ENCODE measurements around the gene AHI1.

AHI1 gene

DNA sequence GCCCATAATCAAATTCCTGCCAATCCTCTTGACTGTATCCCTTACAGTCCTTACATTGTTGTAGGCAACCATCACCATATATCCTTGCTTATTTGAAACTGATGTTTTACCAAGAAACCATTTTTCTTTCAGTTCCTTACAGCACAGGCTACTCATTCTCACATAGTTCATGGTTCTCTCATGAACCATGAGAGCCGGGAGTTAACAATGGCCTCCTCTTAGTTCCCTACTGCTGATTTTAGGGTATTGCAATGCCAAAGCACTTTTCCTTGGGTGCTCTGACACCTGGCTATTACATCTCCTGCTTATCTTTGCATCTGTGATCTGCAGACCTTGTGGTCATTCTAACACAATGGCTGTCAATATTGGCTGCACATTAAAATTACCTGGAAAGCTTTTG, 183.0 kb downstream of the AHI1 start:
- H3K9me3 ChIP-seq (ENCODE audit: severe bottlenecking), result no peaks in the 10 kb centered on the region
- H3K36me3 ChIP-seq (ENCODE audit: low read depth), result no peaks in the 10 kb centered on the region
- DNase-seq (ENCODE audit: low spot score) (no peak), ATAC-seq (ENCODE audit: low read depth) (no peak)
- H3K4me3 ChIP-seq (ENCODE audit: severe bottlenecking), result no peak overlapping the region
- H3K27ac ChIP-seq (ENCODE audit: poor library complexity, severe bottlenecking), result no peak overlapping the region
- no peaks in the 10 kb centered on the region for H3K27me3 ChIP-seq (ENCODE audit: insufficient read depth, poor library complexity, severe bottlenecking)
- no peaks in the 10 kb centered on the region for H3K4me1 ChIP-seq (ENCODE audit: insufficient read depth, poor library complexity, severe bottlenecking)
- no peak for TF ChIP-seq CTCF (IDR thresholded peaks at IDR 0.05; ENCODE audit: poor library complexity, severe bottlenecking)

DNA sequence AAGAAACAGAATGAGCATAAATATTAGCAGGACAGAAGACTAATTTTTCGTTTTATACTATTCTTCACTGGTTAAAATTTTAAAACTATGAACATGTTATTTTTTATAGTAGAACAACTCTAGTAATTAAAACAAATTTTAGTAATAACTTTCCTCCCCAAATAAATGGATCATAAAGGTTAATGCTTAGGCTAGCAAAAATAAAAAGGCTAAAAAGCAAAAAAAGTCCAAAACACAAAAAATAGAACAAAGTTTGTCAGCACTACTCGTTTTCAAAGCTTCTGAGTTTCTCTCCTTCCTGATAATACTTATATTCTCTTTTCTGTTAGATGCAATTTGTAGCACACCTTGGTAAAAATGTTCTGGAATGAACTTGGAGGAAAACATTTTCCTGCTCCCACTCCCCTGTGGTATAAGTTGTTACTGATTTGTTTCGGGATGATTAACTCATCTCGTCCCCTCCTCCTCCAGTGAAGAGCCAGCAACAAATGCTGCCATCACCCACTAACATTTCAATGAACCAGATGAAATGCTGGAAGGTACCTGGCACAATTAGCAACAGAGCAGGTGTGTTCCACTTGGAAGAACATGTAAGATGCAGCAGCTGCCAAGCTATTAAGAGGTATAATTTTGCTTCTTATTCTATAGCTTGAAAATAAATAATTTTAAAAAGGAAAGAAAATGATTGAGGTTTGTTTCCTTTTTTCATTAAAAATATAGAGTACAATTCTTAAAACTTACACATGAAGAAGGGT, 185.9 kb downstream of the AHI1 start:
- H3K27ac ChIP-seq (ENCODE audit: poor library complexity, severe bottlenecking), result no peak overlapping the region
- no peaks in the 10 kb centered on the region for H3K4me1 ChIP-seq (ENCODE audit: insufficient read depth, poor library complexity, severe bottlenecking)
- ATAC-seq (ENCODE audit: low read depth), result no peak
- no peaks in the 10 kb centered on the region for H3K36me3 ChIP-seq (ENCODE audit: low read depth)
- no peaks in the 10 kb centered on the region for H3K27me3 ChIP-seq (ENCODE audit: insufficient read depth, poor library complexity, severe bottlenecking)
- no peak overlapping the region for H3K4me3 ChIP-seq (ENCODE audit: severe bottlenecking)
- no peak for DNase-seq (ENCODE audit: low spot score)
- no peak for TF ChIP-seq CTCF (IDR thresholded peaks at IDR 0.05; ENCODE audit: poor library complexity, severe bottlenecking)
- no peaks in the 10 kb centered on the region for H3K9me3 ChIP-seq (ENCODE audit: severe bottlenecking)

GRCh38 chr6:135310291-135310690, 187.2 kb downstream of the AHI1 start:
- no peak for TF ChIP-seq CTCF (IDR thresholded peaks at IDR 0.05; ENCODE audit: poor library complexity, severe bottlenecking)
- no peaks in the 10 kb centered on the region for H3K9me3 ChIP-seq (ENCODE audit: severe bottlenecking)
- no peak for ATAC-seq (ENCODE audit: low read depth)
- DNase-seq (ENCODE audit: low spot score), result no peak
- no peak overlapping the region for H3K4me3 ChIP-seq (ENCODE audit: severe bottlenecking)
- H3K27ac ChIP-seq (ENCODE audit: poor library complexity, severe bottlenecking), result no peak overlapping the region
- H3K27me3 ChIP-seq (ENCODE audit: insufficient read depth, poor library complexity, severe bottlenecking), result no peaks in the 10 kb centered on the region
- no peaks in the 10 kb centered on the region for H3K4me1 ChIP-seq (ENCODE audit: insufficient read depth, poor library complexity, severe bottlenecking)
- H3K36me3 ChIP-seq (ENCODE audit: low read depth), result no peaks in the 10 kb centered on the region

GRCh38 chr6:135306740-135307420, 190.7 kb downstream of the AHI1 start:
- ATAC-seq (ENCODE audit: low read depth) (no peak), DNase-seq (ENCODE audit: low spot score) (no peak)
- no peak for TF ChIP-seq CTCF (IDR thresholded peaks at IDR 0.05; ENCODE audit: poor library complexity, severe bottlenecking)
- Histone ChIP-seq H3K4me1 (ENCODE audit: insufficient read depth, poor library complexity, severe bottlenecking) (no peaks in the 10 kb centered on the region), H3K36me3 (ENCODE audit: low read depth) (no peaks in the 10 kb centered on the region), H3K27me3 (ENCODE audit: insufficient read depth, poor library complexity, severe bottlenecking) (no peaks in the 10 kb centered on the region), H3K9me3 (ENCODE audit: severe bottlenecking) (no peaks in the 10 kb centered on the region), H3K4me3 (ENCODE audit: severe bottlenecking) (no peak overlapping the region), H3K27ac (ENCODE audit: poor library complexity, severe bottlenecking) (no peak overlapping the region)

- H3K36me3 ChIP-seq (ENCODE audit: low read depth), result no peaks in the 10 kb centered on the region
- no peak for TF ChIP-seq CTCF (IDR thresholded peaks at IDR 0.05; ENCODE audit: poor library complexity, severe bottlenecking)
- no peaks in the 10 kb centered on the region for H3K4me1 ChIP-seq (ENCODE audit: insufficient read depth, poor library complexity, severe bottlenecking)
- H3K4me3 ChIP-seq (ENCODE audit: severe bottlenecking), result no peak overlapping the region
- H3K27me3 ChIP-seq (ENCODE audit: insufficient read depth, poor library complexity, severe bottlenecking), result no peaks in the 10 kb centered on the region
- no peaks in the 10 kb centered on the region for H3K9me3 ChIP-seq (ENCODE audit: severe bottlenecking)
- ATAC-seq (ENCODE audit: low read depth) (no peak), DNase-seq (ENCODE audit: low spot score) (no peak)
- H3K27ac ChIP-seq (ENCODE audit: poor library complexity, severe bottlenecking), result no peak overlapping the region
These were observed 191.4 kb downstream of the AHI1 start for GRCh38 chr6:135306166-135306565.
